Hepatocyte (in vitro differentiated cells): ENCODE data around the gene GPR45. TPM values are rescaled to one million over a fixed set of nuclear protein-coding genes. Genes with fewer than 3 reads are reported as not detected.

Source experiments
- DNase-seq: peaks from one replicate; pipeline ENCODE4 v3.0.0-alpha.2; 2016; ENCODE audit warnings: low spot score
- H2AFZ ChIP-seq: fragments of 200-600 bp; sonication (generic); 2 replicates; pipeline ENCODE4 v1.6.0; 2016; ENCODE audit warnings: antibody characterized with exemption, mild to moderate bottlenecking
- H3K27ac ChIP-seq: fragments of 200-600 bp; sonication (generic); 2 replicates; pipeline ENCODE4 v1.5.1; 2016; ENCODE audit warnings: mild to moderate bottlenecking
- H3K27me3 ChIP-seq: fragments of 200-600 bp; sonication (generic); 2 replicates; pipeline ENCODE4 v1.6.1; 2016
- H3K36me3 ChIP-seq: fragments of 200-600 bp; sonication (generic); replicated peaks from 2 replicates; pipeline ENCODE4 v1.5.1; 2016; ENCODE audit warnings: low read depth; ENCODE audit not compliant: insufficient read depth
- H3K4me1 ChIP-seq: fragments of 200-600 bp; sonication (generic); 2 replicates; pipeline ENCODE4 v1.5.1; 2016; ENCODE audit warnings: mild to moderate bottlenecking, moderate library complexity; ENCODE audit not compliant: insufficient read depth
- H3K4me2 ChIP-seq: fragments of 200-600 bp; sonication (generic); 2 replicates; pipeline ENCODE4 v1.6.0; 2016
- H3K4me3 ChIP-seq: fragments of 200-600 bp; sonication (generic); 2 replicates; pipeline ENCODE4 v1.5.1; 2016; ENCODE audit warnings: mild to moderate bottlenecking
- H3K79me2 ChIP-seq: fragments of 200-600 bp; sonication (generic); 2 replicates; pipeline ENCODE4 v1.6.0; 2017; ENCODE audit warnings: mild to moderate bottlenecking
- H3K9me2 ChIP-seq: fragments of 200-600 bp; sonication (generic); replicated peaks from 2 replicates; pipeline ENCODE4 v1.6.0; 2017; ENCODE audit warnings: mild to moderate bottlenecking; ENCODE audit not compliant: insufficient read depth
- H3K9me3 ChIP-seq: fragments of 200-600 bp; sonication (generic); 2 replicates; pipeline ENCODE4 v1.5.1; 2016; ENCODE audit warnings: low read depth, mild to moderate bottlenecking
- H4K20me1 ChIP-seq: fragments of 200-600 bp; sonication (generic); 2 replicates; pipeline ENCODE4 v1.6.0; 2016; ENCODE audit warnings: mild to moderate bottlenecking; ENCODE audit not compliant: insufficient read depth, poor library complexity, severe bottlenecking
- CTCF ChIP-seq: fragments of 200-600 bp; sonication (generic); IDR thresholded peaks from 2 replicates; pipeline ENCODE4 v1.5.1; 2016; ENCODE audit warnings: antibody characterized with exemption, mild to moderate bottlenecking; ENCODE audit not compliant: poor library complexity
- EZH2 ChIP-seq: fragments of 200-600 bp; sonication (generic); IDR thresholded peaks from 2 replicates; pipeline ENCODE4 v1.6.1; 2016; ENCODE audit warnings: antibody characterized with exemption, mild to moderate bottlenecking, borderline replicate concordance
- EZH2phosphoT487 ChIP-seq: fragments of 200-600 bp; sonication (generic); IDR thresholded peaks from one replicate; pipeline ENCODE4 v1.6.1; 2018; ENCODE audit warnings: antibody characterized with exemption, mild to moderate bottlenecking, low read depth, moderate library complexity; ENCODE audit not compliant: unreplicated experiment, severe bottlenecking
- WGBS: methylation state at CpG from one replicate; pipeline ENCODE4 v1.1.6; 2016; ENCODE audit warnings: low lambda C conversion rate; ENCODE audit errors: missing lambda C conversion rate; 5-methylcytosine and 5-hydroxymethylcytosine counted together
- polyA plus RNA-seq: library from polyadenylated mRNA; unstranded; fragments of >200 nt; fragmentation: Nextera tagmentation; extraction: Ambion mirVana; gene quantifications from 2 replicates; pipeline ENCODE4 v1.2.1, GENCODE V29; 2016
- total RNA-seq: library from RNA; depleted of rRNA; stranded (reverse); fragments of >200 nt; gene quantifications from 2 replicates; pipeline ENCODE4 v1.2.3, GENCODE V29; 2014

The GPR45 gene
- total and polyA plus RNA-seq, 2 experiments from 2014 or later: not detected

- H3K4me1 ChIP-seq: peaks cover 6% of the 10 kb centered on the region
- no peak overlapping the region for H2AFZ ChIP-seq
Observed at GRCh38 chr2:105254531-105255210, 13.1 kb downstream of the GPR45 start.

DNA sequence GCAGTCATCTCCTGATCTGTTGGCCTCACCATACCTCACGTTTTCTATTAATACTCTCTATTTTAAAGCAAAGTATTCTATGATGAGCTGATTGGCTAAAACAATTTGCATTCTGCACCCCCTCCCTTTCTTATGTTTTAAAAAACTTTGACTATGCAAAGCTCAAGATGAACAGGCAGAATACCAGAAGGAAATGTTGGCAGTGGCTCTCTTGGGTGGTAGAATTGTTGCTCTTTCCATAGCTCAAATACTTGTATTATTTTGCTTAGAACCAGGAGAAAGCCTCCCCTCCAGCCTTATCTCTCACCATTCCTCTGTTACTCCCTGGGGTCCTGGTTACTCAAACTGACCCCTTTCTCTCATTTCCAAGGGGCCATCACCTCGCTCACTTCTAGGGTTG lies 14.4 kb downstream of the GPR45 start:
- TF ChIP-seq CTCF (no peak), EZH2phosphoT487 (no peak), EZH2 (no peak)
- no peaks in the 10 kb centered on the region for H3K27me3 ChIP-seq
- H3K4me3 ChIP-seq: no peak overlapping the region
- no peaks in the 10 kb centered on the region for H3K9me3 ChIP-seq
- H3K79me2 ChIP-seq: no peaks in the 10 kb centered on the region
- peak overlapping the region; percentile 21 for H3K4me2 ChIP-seq
- no peak overlapping the region for H2AFZ ChIP-seq
- H3K27ac ChIP-seq: peak overlapping the region; percentile 76
- H3K9me2 ChIP-seq: no peaks in the 10 kb centered on the region
- H3K4me1 ChIP-seq: peaks cover 6% of the 10 kb centered on the region
- no peak for DNase-seq
- no peaks in the 10 kb centered on the region for H3K36me3 ChIP-seq
- 83% methylated on average over 2 of the region's 2 CpGs for WGBS
- H4K20me1 ChIP-seq: no peaks in the 10 kb centered on the region

More at GRCh38 chr2:105254531-105255210, 13.1 kb downstream of the GPR45 start:
- no peaks in the 10 kb centered on the region for H3K9me3 ChIP-seq
- DNase-seq: no peak
- H4K20me1 ChIP-seq: no peaks in the 10 kb centered on the region
- 92% methylated on average over 5 of the region's 5 CpGs for whole genome bisulfite sequencing
- no peak overlapping the region for H3K4me3 ChIP-seq
- no peak overlapping the region for H3K27ac ChIP-seq
- H3K36me3 ChIP-seq: no peaks in the 10 kb centered on the region
- TF ChIP-seq EZH2phosphoT487 (no peak), CTCF (no peak), EZH2 (no peak)
- H3K79me2 ChIP-seq: no peaks in the 10 kb centered on the region
- H3K27me3 ChIP-seq: no peaks in the 10 kb centered on the region
- H3K9me2 ChIP-seq: no peaks in the 10 kb centered on the region
- H3K4me2 ChIP-seq: no peak overlapping the region

GRCh38 chr2:105256431-105257047 lies 15.0 kb downstream of the GPR45 start:
- Histone ChIP-seq H3K27me3 (no peaks in the 10 kb centered on the region), H3K36me3 (no peaks in the 10 kb centered on the region), H3K4me2 (peak overlapping the region; percentile 21), H3K79me2 (no peaks in the 10 kb centered on the region), H3K27ac (peak overlapping the region; percentile 76), H3K4me3 (no peak overlapping the region), H4K20me1 (no peaks in the 10 kb centered on the region), H3K4me1 (peaks cover 6% of the 10 kb centered on the region), H3K9me3 (no peaks in the 10 kb centered on the region), H2AFZ (no peak overlapping the region), H3K9me2 (no peaks in the 10 kb centered on the region)
- TF ChIP-seq EZH2phosphoT487 (no peak), CTCF (no peak), EZH2 (no peak)
- DNase-seq: peak; percentile 41
- 43% methylated on average over 11 of the region's 11 CpGs for WGBS
